ENCODE measurements around the gene SMAD2. TPM values are rescaled to one million over a fixed set of nuclear protein-coding genes. Genes with fewer than 3 reads are reported as not detected.
"Not testable (repeated sequence)": the region's sequence is repeated elsewhere in the genome, so short reads cannot be mapped to it uniquely, and the experiment has no call there.

The SMAD2 gene
- total RNA-seq, 1 donor from 2014 or later = 76.6 TPM

DNA sequence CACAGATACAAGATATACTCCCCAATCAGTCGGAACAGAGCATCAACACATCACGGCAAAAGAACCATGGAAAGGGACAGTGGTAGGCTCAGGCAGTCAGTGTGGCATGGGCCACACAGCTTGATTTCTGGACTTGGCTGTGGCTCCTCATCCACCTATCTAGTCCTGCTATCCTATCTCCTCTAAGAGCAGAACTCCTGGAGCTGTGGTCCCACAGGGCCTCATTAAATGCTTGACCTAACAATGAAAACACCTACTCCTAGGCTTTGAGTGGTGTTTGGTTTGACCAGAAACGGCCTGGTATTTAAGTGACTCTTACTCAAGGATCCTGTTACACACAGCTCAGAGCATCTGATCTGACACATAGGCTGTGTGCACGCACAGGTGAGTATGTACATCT is 33.6 kb upstream of the SMAD2 start:
- FAIRE-seq (no peak), DNase-seq (ENCODE audit: low read depth) (no peak)
- no peak for TF ChIP-seq CTCF (IDR thresholded peaks at IDR 0.05; ENCODE audit: insufficient read depth, low read length, severe bottlenecking)
- Histone ChIP-seq H3K36me3 (ENCODE audit: control insufficient read depth, insufficient read depth, low read length) (no peaks in the 10 kb centered on the region), H3K27me3 (ENCODE audit: control insufficient read depth, insufficient read depth, low read length) (no peaks in the 10 kb centered on the region), H3K4me3 (ENCODE audit: low read depth, low read length) (no peak overlapping the region)

GRCh38 chr18:47961003-47961402 is 30.5 kb upstream of the SMAD2 start:
- not testable (repeated sequence) for FAIRE-seq; DNase-seq (ENCODE audit: low read depth); H3K36me3 ChIP-seq (ENCODE audit: control insufficient read depth, insufficient read depth, low read length); H3K4me3 ChIP-seq (ENCODE audit: low read depth, low read length); H3K27me3 ChIP-seq (ENCODE audit: control insufficient read depth, insufficient read depth, low read length)

GRCh38 chr18:47953471-47953931 is 23.0 kb upstream of the SMAD2 start:
- Histone ChIP-seq H3K4me3 (ENCODE audit: low read depth, low read length) (no peak overlapping the region), H3K27me3 (ENCODE audit: control insufficient read depth, insufficient read depth, low read length) (no peaks in the 10 kb centered on the region), H3K36me3 (ENCODE audit: control insufficient read depth, insufficient read depth, low read length) (no peaks in the 10 kb centered on the region)
- peak; percentile 60 for FAIRE-seq
- no peak for TF ChIP-seq CTCF (IDR thresholded peaks at IDR 0.05; ENCODE audit: insufficient read depth, low read length, severe bottlenecking)
- peak; percentile 59 for DNase-seq (ENCODE audit: low read depth)

DNA sequence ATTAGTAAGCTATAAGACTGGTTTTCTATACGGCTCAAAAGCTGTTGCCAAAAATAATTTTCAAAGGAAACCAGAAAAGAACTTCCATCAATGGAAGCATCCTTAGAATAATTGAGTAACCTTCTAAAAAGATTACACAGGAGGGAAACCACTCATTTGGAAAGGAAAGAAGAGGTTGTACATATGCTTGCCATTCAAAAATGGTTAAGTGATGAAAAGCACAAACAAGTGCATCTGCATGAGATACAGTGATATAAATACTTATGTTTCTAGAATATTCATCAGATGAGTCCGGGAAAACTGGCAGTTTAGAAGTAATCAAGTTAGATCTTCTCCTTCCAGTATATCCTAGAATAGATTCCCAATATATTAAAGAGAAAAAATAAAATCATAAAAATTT is 20.1 kb upstream of the SMAD2 start:
- FAIRE-seq (no peak), DNase-seq (ENCODE audit: low read depth) (no peak)
- Histone ChIP-seq H3K4me3 (ENCODE audit: low read depth, low read length) (no peak overlapping the region), H3K27me3 (ENCODE audit: control insufficient read depth, insufficient read depth, low read length) (no peaks in the 10 kb centered on the region), H3K36me3 (ENCODE audit: control insufficient read depth, insufficient read depth, low read length) (no peaks in the 10 kb centered on the region)
- TF ChIP-seq CTCF (IDR thresholded peaks at IDR 0.05; ENCODE audit: insufficient read depth, low read length, severe bottlenecking) = no peak

DNA sequence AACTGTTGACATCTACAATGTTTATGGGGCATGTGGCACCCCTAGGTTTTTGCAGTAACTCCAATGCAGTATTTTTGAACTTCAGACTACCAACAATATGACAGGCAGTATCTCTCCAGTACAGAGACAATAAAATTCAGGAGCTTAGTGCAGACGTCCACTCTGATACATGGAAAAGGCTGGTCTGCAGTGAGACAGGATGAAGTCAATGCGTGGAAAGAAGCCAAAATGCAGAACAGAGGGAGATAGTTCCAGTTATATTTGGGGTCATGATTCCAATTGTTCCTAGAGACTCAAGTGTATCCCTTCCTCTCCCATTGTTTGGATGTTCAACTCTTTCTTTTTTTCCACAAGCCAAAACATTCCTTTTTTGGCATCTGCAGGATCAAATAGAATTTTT is 18.7 kb upstream of the SMAD2 start:
- FAIRE-seq (no peak), DNase-seq (ENCODE audit: low read depth) (no peak)
- H3K27me3 ChIP-seq (ENCODE audit: control insufficient read depth, insufficient read depth, low read length) = no peaks in the 10 kb centered on the region
- TF ChIP-seq CTCF (IDR thresholded peaks at IDR 0.05; ENCODE audit: insufficient read depth, low read length, severe bottlenecking) = no peak
- no peak overlapping the region for H3K4me3 ChIP-seq (ENCODE audit: low read depth, low read length)
- no peaks in the 10 kb centered on the region for H3K36me3 ChIP-seq (ENCODE audit: control insufficient read depth, insufficient read depth, low read length)

GRCh38 chr18:47946889-47947288 is 16.4 kb upstream of the SMAD2 start:
- no peaks in the 10 kb centered on the region for H3K27me3 ChIP-seq (ENCODE audit: control insufficient read depth, insufficient read depth, low read length)
- no peak overlapping the region for H3K4me3 ChIP-seq (ENCODE audit: low read depth, low read length)
- no peak for DNase-seq (ENCODE audit: low read depth)
- no peak for TF ChIP-seq CTCF (IDR thresholded peaks at IDR 0.05; ENCODE audit: insufficient read depth, low read length, severe bottlenecking)
- FAIRE-seq = no peak
- H3K36me3 ChIP-seq (ENCODE audit: control insufficient read depth, insufficient read depth, low read length) = no peaks in the 10 kb centered on the region

All from bronchial epithelial cell (primary cell).